ENCODE results near the gene STEAP3.

- TF ChIP-seq CTCF (IDR thresholded peaks at IDR 0.05) (no peak), POLR2AphosphoS5 (IDR thresholded peaks at IDR 0.05) (no peak), POLR2A (IDR thresholded peaks at IDR 0.05; ENCODE audit: low read depth) (no peak), EP300 (IDR thresholded peaks at IDR 0.05) (no peak)
Observed at GRCh38 chr2:119248311-119248710, 24.7 kb downstream of the STEAP3 start.

All from esophagus muscularis mucosa (tissue), 4 donors.